GM18505 (cell line): ENCODE results near the gene PI4KA.
"Not testable (repeated sequence)": the region's sequence is repeated elsewhere in the genome, so short reads cannot be mapped to it uniquely, and the experiment has no call there.

Source experiments
- ATAC-seq: cut with Tn5 transposase; IDR thresholded peaks from one replicate; pipeline ENCODE4 v1.9.1; 2021; ENCODE audit not compliant: unreplicated experiment
- POLR2A ChIP-seq: IDR thresholded peaks from 4 replicates; pipeline ENCODE4 v1.6.1; 2011; ENCODE audit warnings: borderline replicate concordance; ENCODE audit not compliant: insufficient read depth, insufficient read length; ENCODE audit errors: extremely low read depth

The PI4KA gene

DNA sequence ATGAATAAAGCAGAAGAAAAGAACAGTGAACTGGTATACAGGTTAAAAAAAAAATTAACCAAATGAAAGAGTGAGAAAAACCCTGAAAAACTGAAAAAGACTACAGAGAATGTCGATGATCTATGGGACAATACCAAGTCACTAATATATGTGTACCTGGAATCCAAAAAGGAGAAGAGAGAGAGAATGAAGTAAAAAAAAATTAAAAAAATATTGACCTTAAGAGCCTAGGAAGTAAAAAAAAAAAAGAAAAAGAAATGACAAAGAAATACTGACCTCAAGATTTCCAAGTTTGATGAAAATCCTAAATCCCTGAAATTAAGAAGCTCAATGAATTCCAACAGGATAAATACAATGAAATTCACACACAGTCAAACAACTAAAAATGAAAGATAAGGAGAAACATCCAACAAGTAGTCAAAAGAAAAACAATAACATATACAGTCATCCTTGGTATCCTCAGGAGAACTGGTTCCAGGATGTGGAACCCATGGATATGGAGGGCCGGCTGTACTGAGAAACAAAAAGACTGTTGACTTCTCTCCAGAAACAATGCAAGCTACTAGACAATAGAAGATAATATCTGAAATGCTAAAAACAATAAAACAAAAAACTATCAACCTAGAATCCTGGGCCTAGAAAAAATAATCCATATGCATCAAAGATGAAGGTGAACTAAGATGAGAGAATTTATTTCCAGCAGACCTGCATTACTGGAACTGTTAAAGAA is 118.2 kb downstream of the PI4KA start:
- TF ChIP-seq POLR2A = no peak

DNA sequence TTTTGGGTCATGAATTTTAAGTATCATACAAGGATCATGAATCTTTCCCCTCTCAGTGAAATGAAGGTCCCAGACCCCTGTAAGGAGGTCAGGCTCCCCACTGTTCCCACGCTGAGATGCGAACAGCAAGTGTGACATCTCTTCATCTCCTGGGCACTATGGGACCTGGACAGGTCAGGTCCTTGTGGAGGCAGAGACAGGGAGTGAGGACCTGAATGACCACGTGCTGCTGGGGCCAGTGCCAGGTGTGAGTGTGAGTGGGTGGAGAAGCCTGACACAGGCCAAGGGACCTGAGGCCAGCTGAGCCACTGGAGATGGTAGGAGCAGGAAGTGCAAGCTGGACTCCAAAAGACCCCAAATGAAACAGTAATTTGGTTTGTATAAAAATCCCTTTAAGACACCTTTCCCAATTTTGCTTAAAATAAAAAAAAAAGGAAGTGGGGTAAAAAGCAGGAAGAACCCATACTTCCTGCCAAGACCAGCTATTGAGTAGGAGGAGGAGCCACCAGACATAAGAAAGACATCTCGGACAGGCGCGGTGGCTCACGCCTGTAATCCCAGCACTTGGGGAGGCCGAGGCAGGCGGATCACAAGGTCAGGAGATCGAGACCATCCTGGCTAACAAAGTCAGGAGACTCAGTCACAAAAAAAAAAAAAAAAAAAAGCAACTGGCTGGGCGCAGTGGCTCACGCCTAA is 120.1 kb downstream of the PI4KA start:
- TF ChIP-seq POLR2A = no peak
- no peak for ATAC-seq

More for the DNA sequence above, 118.2 kb downstream of the PI4KA start:
- no peak for ATAC-seq

DNA sequence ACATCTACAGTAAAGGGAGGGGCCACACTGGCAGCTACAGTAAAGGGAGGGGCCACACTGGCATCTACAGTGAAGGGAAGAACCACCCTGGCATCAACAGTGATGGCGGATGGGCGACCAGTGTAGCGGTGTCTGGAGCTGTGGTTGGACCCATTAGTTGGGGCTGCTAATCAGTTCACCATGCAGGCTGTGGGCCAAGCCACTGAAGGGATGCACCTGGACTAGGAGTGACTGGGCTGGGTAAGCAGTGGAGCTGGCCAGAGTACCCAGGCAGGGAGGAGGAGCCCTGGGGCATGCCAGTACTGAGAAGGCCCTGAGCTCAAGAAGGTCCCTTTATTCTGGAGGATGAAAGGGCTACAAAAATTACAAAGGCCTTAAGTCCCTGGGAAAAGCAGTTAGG is 121.7 kb downstream of the PI4KA start:
- not testable (repeated sequence) for ATAC-seq

DNA sequence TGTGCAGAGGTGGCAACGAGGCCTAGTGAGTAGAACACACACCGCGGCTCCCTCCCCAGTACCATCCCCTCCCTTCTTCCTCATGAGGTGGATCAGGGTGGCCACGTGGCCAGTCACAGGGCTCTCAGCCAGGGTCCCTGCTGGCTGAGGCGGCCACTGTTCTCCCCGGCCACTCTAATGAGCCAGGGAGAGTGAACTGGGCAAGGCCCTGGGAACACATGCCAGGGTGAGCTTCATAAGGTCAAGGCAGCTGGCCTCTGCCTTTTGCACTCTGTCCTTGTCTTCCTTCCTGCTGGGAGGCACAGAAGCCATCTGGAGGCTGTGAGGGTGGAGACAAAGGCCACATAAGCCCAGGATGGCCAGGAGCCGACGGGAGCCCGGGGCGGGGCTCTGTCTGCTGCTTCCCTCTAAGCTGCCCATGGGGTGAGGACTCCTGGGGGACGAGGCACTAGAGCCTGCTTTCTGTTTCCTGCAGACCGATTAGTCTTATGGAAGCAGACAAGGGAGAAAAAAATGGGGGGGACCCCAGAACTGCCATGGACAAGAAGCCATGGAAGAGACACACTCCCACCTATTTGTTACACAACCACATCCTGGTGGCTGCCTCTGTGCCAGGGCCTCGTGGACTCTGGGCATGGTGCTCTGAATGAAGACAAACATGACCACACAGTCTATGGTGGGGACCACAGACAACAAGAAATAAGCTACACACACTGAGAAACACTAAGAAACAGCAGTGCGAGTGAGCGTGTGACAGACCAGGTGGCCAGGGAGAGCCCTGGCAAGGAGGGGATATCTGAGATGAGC is 123.1 kb downstream of the PI4KA start:
- ATAC-seq = not testable (repeated sequence)

DNA sequence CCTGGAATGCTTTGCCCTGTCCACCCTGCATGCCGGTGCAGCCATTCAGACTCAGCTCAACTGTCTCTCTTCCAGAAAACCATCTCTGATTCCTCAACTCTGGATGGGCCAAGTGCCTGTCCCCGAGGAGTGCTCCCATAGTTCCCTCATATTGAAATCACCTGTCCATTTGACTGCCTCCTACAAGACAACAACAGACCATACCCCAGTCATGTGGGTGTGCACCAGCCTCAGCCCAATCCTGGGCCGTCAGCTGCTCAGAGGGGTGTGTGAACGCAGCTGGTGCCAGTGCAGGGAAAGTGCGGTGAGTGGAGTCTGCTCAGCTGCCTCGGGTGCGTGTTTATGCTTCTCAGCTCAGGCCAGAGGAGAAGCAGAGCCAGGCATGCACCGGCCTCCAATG is 126.2 kb downstream of the PI4KA start:
- not testable (repeated sequence) for ATAC-seq

DNA sequence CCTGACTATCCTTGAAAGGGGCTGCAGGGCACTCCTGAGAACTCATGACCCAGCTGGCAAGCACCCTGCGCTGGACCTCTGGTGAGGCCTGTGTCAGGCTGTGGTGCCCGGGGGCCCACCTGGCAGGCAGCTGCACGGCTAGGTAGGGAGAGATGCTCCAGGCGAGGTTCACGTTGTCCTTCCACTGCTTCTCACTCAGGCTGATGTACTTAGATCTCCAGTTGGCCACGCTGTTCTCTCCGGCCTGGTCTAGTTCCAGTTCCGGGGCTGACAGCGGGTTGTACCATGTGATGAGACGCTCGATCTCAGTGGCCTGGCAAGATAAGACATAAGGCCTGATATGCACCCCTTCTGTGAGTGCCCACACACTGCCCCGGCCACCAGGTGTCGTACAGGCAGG is 129.4 kb downstream of the PI4KA start:
- TF ChIP-seq POLR2A = no peak
- ATAC-seq = no peak

DNA sequence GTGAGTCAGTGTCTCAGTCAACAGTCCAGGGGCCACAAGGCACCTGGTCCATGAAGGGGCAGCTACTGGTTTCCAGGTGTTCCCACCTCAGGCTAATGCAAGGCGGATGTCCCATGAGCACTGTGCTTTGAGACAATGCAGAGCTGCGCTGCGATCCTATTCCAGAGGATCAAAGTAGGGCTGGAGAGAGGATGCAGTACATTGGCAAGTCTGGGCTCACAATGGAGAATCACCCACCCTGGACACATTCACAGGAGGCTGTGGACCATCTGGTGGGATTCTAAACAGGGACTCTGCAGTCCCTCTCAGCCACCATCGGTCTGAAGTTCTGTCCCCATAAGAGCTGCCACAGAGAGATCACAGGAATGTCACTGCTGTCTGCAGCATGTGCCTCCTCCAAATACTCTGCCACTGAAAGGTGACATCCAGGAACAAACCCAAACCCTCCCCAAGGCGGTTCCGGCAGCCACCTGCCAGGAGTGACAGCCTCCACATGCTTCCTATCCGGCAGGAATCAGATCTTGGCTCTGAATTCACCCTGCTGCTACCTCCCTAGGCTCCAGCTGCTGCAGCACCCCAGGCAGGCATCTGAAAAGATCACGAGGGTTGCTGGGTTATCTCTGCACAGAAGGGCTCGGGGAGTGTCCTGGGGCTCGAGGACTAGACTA is 130.0 kb downstream of the PI4KA start:
- TF ChIP-seq POLR2A = no peak
- ATAC-seq = no peak

DNA sequence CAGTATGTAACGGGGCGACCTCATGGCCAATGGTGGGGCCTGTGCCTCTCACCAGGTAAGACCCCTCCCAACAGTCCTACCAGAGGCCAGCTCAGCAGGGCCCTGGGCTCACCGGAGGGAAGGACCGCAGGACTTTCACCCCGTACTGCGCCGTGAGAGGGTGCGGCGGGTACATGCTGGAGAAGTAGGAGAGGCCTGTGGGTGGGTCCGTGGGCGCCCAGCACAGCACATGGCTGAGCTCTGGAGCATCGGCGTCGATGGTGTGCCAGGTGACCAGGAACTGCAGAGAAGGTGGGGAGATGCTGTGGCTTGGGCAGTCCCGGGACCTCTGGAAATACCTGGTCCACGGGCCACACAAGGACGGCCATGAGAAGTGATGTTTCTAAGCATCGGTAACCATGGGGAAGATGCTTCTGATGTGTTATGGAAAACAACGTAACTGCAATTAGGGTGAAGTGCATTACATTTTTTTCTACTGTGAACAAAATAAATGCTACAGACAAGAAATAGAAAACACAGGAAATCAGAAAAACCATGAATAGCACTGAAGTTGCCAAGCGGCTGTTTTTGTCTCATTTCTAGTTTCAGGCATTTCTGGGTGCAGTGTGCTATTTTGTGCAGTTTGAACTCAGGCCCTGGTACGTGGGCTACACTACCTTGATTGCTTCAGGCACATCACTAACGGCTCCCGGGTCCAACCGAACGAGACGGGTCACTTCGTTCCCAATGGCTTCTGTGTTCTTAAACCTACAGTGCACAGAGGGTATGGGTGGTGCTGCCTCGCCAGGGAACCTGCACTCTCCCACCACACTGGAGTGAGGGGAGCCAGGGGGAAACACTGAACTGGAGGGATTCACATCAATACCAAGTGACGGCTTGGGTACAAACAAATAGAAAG is 131.2 kb downstream of the PI4KA start:
- TF ChIP-seq POLR2A = no peak
- no peak for ATAC-seq

DNA sequence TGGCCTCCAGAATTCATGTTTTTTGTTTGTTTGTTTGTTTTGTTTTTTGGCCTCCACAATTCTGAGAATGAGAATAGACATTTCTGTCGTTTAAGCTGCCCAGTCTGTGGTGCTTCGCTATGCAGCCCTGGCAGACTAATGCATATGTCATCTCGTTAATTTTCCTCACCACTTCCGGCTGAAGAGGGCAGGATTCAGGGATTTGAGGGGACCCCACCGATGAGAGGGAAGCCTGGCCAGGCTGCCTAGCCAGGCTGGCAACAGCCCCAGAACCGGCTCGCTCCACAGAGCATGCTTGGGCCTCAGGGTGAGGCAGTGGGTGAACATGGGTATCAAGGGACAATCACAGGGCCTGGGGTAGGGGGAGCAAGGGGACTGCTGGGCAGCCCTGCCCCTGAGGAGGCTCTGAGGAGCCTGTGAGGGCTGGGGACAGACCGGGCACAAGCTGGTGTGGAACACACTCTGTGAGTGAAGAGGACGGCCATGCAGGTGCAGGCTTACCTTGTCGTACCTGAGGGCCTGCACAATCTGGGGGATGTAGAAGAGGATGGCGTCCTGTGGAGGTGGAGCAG is 132.5 kb downstream of the PI4KA start:
- no peak for ATAC-seq
- TF ChIP-seq POLR2A = no peak

DNA sequence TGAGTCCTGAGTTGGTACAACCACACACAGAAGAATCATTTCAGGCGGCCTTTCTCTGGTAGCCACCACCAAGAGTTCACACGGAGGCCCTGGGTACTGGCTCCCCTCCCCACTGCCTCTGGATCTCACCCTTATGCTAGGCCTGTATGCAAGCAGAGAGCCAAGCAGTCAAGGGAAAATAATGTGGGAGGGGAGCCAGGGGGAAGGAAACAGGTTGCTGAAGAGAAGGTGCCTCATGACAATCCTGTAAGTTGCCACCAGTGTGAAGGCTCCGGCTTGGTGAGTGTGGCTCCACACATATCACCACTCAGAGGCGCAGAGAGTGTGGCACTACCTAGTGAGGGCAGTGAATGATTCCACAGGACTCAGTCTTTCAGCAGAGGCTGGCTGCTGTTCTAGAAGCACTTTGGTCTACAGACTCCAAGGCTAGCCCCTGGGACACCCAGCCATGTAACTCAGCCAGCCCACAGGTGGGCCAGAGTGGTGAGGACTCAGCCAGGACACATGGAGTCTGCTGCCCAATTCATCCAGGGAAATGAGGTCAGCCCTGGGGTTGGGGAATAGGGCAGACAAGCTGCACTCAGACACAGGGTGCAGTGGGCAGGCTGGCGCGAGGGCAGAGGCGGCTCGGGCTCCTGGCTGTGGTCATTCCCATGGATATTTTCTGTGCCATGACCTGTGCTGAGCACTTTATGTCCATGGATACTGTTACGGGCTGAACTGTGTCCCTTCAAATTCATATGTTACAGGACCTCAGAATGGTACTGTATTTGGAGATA is 133.7 kb downstream of the PI4KA start:
- TF ChIP-seq POLR2A = no peak
- no peak for ATAC-seq

DNA sequence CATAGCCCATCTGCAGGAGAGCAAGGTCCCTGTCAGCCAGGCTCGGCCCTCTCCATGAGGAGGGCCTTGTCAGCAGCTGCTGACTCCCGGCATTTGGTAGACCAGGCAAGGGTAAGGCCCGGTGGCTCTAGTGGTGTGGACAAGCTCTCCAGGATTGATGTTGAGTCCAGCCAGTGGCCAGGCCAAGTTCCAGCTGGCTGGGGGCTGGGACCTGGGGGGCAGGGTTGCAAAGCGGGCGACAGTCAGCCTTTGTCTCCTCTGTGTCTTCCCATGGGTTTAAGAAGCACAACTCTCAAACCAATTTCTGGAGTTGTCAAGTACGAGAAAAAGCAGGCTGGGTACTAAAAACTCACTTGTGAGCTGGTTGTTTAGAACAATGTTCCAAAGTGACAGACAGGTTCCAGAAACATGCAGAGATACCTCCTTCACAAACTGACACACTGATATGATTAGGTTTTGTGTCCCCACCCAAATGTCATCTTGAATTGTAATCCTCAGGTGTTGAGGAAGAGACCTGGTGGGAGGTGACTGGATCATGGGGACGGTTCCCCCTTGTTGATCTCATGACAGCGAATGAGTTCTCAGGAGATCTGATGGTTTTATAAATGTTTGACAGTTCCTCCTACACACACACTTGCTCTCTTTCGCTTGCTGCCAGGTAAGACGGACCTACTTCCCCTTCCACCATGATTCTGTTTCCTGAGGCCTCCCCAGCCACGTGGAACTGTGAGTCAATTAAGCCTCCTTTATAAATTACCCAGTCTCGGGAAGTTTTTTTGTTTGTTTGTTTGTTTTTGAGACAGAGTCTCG is 137.0 kb downstream of the PI4KA start:
- TF ChIP-seq POLR2A = no peak
- no peak for ATAC-seq
